Measurements from ENCODE around the gene FZD7. TPM values are rescaled to one million over a fixed set of nuclear protein-coding genes. Genes with fewer than 3 reads are reported as not detected.

FZD7 gene
- total RNA-seq, 1 donor from 2014 or later, result 35.2 TPM

DNA sequence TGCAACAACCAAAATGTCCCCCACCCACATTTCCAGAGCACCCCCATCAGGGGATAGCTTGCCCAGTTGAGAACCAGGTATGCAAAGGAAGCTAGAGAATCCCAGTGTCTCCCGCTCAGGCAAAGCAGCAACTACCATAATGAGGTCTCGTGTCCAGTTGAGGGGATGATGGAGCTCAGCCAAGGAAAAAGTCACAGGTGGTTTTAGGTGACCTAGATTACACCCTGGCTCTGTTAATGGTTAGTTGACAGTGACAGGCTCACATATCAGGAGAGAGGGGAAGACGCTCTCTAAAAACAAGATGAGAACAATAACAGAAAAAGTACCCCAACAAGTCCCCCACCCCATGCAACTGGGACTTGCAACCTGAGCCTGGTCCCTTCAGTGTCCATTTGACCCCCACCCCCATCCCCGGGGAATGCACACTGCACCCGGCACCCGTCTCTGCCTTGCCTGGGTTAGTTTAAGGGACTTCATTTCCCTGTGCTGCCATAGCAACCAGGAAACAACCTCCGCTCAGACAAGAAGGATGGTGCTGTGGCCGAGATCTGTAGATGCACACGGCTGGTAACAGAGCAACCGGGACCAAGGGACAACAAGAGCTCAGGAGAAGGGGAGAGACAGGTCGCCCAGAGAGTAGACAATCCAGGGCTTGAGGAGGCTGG lies 39.2 kb downstream of the FZD7 start, which contains the start of gene KIAA2012:
Gene KIAA2012 (plus strand): TSS at position 519 of the 665 bp plus-strand sequence. CDS start 373 bp downstream, outside the sequence.
- no peak within 1 kb of the TSS for H3K27ac ChIP-seq (replicated peaks)
- H3K36me3 ChIP-seq, result no peaks in the 10 kb centered on the region
- no peaks in the 10 kb centered on the region for H3K27me3 ChIP-seq (ENCODE audit: low read depth)
- DNase-seq, result no peak
- no peak for TF ChIP-seq CTCF (IDR thresholded peaks at IDR 0.05; ENCODE audit: borderline replicate concordance)
- H3K9me3 ChIP-seq (replicated peaks), result no peaks in the 10 kb centered on the region
- H3K4me3 ChIP-seq, result no peak within 1 kb of the TSS
- intact Hi-C loops (cut with micrococcal nuclease), result no loop called here
- H3K4me1 ChIP-seq, result no peaks in the 10 kb centered on the region

GRCh38 chr2:202074324-202074723 lies 40.7 kb downstream of the FZD7 start:
- Histone ChIP-seq H3K4me1 (no peaks in the 10 kb centered on the region), H3K4me3 (no peak overlapping the region), H3K9me3 (replicated peaks) (no peaks in the 10 kb centered on the region), H3K27me3 (ENCODE audit: low read depth) (no peaks in the 10 kb centered on the region), H3K36me3 (no peaks in the 10 kb centered on the region), H3K27ac (replicated peaks) (no peak overlapping the region)
- DNase-seq, result no peak
- no peak for TF ChIP-seq CTCF (IDR thresholded peaks at IDR 0.05; ENCODE audit: borderline replicate concordance)
- intact Hi-C loops (cut with micrococcal nuclease), result no loop called here

- Histone ChIP-seq H3K4me1 (peaks cover 2% of the 10 kb centered on the region), H3K36me3 (no peaks in the 10 kb centered on the region)
- DNase-seq, result no peak
These were observed 45.7 kb downstream of the FZD7 start for GRCh38 chr2:202079310-202079709.

DNA sequence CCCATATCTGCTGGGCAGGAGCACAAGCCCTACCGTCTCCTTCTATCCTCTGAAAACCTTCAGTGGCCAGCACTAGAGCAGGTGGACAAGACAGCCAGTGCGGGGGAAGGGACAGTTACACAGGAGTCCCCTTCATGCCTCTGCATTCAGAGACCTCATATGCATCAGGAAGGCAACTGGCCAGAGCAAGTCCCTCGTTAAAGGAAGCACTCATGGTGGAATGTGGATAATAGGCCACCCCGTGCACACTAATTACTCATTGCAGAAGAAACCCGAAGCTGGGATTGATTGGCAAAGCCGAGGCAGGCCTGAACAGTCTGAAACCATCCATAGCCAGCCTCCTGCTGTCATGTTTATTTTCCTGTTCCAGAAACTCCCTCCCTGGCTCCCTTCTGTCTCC lies 50.6 kb downstream of the FZD7 start:
- Histone ChIP-seq H3K36me3 (no peaks in the 10 kb centered on the region), H3K27me3 (ENCODE audit: low read depth) (no peaks in the 10 kb centered on the region), H3K4me3 (no peak overlapping the region), H3K27ac (replicated peaks) (no peak overlapping the region), H3K4me1 (peaks cover 4% of the 10 kb centered on the region), H3K9me3 (replicated peaks) (peaks cover 7% of the 10 kb centered on the region)
- DNase-seq, result no peak
- intact Hi-C loops (cut with micrococcal nuclease), result no loop called here
- no peak for TF ChIP-seq CTCF (IDR thresholded peaks at IDR 0.05; ENCODE audit: borderline replicate concordance)

More at GRCh38 chr2:202079310-202079709, 45.7 kb downstream of the FZD7 start:
- no peak overlapping the region for H3K27ac ChIP-seq (replicated peaks)
- peaks cover 7% of the 10 kb centered on the region for H3K9me3 ChIP-seq (replicated peaks)
- H3K4me3 ChIP-seq, result no peak overlapping the region
- H3K27me3 ChIP-seq (ENCODE audit: low read depth), result no peaks in the 10 kb centered on the region
- TF ChIP-seq CTCF (IDR thresholded peaks at IDR 0.05; ENCODE audit: borderline replicate concordance), result no peak
- intact Hi-C loops (cut with micrococcal nuclease), result no loop called here

Other genes starting within 250 kb of the FZD7 start
- gene CDK15, start 227.3 kb upstream of the FZD7 start, total RNA-seq, result 0.16 TPM
- gene KIAA2012, start 39.4 kb downstream of the FZD7 start, total RNA-seq, result not detected
- gene SUMO1, start 204.7 kb downstream of the FZD7 start, total RNA-seq, result 71.2 TPM
- gene NOP58, start 231.9 kb downstream of the FZD7 start, total RNA-seq, result 21.4 TPM